ENCODE data around the gene RNF126.

GRCh38 chr19:632579-633067, 30.4 kb downstream of the RNF126 start:
- TF ChIP-seq CTCF (IDR thresholded peaks at IDR 0.05) (no peak), POLR2A (IDR thresholded peaks at IDR 0.05) (no peak)
